ENCODE data around the gene LTBR.
"Not testable (repeated sequence)": the region's sequence is repeated elsewhere in the genome, so short reads cannot be mapped to it uniquely, and the experiment has no call there.

The LTBR gene

DNA sequence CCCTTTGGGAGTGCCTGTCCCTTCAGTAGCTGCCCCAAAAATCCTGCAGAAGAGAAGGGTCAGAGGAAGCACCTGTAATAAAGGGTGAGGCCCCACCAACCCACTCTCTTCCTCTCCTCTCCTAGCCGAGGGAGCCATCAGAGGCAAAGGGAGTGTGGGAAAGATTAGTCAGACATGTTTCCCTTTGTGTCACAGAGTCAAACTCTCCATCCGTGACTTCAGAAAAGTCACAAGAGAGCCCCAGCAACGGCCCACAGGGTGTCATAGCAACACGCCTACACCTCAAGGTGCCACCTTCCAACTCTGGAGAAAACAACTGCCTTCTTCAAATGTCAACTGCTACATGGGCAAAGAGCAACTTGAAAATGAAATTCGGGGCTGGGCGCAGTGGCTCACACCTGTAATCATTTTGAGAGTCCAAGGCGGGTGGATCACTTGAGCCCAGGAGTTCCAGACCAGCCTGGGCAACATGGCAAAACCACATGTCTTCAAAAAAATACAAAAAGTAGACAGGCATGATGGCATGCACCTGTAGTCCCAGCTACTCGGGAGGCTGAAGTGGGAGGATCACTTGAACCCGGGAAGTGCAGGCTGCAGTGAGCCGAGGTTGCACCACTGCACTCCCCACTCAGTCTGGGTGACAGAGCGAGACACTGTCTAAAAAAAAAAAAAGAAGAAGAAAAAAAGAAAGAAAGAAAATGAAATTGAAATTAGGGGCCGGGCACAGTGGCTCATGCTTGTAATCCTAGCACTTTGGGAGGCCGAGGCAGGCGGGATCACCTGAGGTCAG is 43.1 kb downstream of the LTBR start:
- DNase-seq (ENCODE audit: low read depth), result no peak
- TF ChIP-seq, protein P1, sequence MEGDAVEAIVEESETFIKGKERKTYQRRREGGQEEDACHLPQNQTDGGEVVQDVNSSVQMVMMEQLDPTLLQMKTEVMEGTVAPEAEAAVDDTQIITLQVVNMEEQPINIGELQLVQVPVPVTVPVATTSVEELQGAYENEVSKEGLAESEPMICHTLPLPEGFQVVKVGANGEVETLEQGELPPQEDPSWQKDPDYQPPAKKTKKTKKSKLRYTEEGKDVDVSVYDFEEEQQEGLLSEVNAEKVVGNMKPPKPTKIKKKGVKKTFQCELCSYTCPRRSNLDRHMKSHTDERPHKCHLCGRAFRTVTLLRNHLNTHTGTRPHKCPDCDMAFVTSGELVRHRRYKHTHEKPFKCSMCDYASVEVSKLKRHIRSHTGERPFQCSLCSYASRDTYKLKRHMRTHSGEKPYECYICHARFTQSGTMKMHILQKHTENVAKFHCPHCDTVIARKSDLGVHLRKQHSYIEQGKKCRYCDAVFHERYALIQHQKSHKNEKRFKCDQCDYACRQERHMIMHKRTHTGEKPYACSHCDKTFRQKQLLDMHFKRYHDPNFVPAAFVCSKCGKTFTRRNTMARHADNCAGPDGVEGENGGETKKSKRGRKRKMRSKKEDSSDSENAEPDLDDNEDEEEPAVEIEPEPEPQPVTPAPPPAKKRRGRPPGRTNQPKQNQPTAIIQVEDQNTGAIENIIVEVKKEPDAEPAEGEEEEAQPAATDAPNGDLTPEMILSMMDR (conservative IDR thresholded peaks at IDR 0.05; ENCODE audit: low read depth, low read length), result no peak

DNA sequence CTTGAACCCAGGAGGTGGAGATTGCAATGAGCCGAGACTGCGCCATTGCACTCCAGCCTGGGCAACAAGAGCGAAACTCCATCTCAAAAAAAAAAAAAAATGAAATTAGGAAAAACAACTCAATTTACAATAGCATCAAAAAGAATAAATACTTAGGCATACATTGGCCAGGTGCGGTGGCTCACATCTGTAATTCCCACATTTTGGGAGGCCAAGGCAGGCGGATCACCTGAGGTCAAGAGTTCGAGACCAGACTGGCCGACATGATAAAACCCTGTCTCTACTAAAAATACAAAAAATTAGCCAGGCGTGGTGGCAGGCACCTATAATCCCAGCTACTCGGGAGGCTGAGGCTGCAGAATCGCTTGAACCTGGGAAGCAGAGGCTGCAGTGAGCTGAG is 43.8 kb downstream of the LTBR start:
- DNase-seq (ENCODE audit: low read depth); H3K4me3 ChIP-seq (ENCODE audit: low read depth, low read length): not testable (repeated sequence)

More for the DNA sequence above, 43.1 kb downstream of the LTBR start:
- no peak overlapping the region for H3K4me3 ChIP-seq (ENCODE audit: low read depth, low read length)

DNA sequence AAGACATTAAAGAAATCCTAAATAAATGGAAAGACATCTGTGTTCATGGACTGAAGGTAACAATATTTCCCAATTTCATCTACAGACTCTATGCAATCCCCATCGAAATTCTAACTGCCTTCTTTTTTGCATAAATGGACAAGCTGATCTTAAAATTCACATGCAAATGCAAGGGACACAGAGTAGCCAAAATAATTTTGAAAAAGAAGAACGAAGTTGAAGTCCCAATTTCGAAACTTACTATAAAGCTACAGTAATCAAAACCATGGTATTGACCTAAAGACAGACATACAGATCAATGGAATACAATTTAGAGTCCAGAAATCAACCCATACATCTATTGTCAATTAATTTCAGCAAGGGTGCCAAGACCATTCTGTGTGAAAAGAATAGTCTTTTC is 44.4 kb downstream of the LTBR start:
- TF ChIP-seq, protein P1 (conservative IDR thresholded peaks at IDR 0.05; ENCODE audit: low read depth, low read length), result no peak
- H3K4me3 ChIP-seq (ENCODE audit: low read depth, low read length), result no peak overlapping the region
- DNase-seq (ENCODE audit: low read depth), result no peak

DNA sequence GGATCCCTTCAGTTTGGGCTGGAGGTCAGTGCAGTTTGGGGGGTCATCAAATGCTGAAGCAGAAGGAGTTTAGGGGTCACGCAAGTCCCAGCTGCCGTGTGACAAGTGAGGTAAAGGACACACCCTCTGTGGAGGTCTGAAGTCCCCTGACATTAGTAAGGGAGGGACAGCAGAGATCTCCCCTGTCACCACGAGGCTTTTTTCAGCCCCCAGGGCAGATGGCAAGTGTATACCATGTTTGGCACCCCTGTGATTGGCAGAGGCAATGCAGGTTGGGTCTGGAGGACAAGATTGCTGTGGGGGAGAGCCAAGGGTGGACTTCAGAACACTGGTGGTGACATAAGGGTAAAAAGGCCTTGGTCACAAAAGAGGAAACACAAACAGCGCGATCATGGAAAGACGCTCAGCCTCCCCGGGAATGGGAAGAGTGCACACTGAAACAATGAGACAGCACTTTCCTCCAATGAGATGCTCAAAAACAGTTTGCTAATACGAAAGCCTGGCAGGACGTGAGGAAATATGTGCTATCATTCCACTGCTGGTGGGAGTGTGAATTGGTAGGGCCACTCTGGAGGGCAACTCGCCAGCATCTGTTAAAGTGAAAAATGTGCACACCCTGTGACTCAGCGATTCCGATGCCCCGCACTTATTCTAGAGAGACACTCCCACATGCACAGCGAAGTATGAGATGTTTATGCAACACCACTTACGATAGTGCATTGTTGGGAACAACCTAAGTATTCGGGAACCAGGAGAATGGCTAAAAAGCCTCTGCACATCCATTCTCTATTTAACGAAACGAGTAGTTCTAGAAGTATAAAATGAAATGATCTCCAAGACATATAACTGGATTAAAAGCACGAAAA is 46.4 kb downstream of the LTBR start:
- TF ChIP-seq, protein P1 (conservative IDR thresholded peaks at IDR 0.05; ENCODE audit: low read depth, low read length), result no peak
- H3K4me3 ChIP-seq (ENCODE audit: low read depth, low read length), result peak overlapping the region; percentile 35
- DNase-seq (ENCODE audit: low read depth), result peak; percentile 93

DNA sequence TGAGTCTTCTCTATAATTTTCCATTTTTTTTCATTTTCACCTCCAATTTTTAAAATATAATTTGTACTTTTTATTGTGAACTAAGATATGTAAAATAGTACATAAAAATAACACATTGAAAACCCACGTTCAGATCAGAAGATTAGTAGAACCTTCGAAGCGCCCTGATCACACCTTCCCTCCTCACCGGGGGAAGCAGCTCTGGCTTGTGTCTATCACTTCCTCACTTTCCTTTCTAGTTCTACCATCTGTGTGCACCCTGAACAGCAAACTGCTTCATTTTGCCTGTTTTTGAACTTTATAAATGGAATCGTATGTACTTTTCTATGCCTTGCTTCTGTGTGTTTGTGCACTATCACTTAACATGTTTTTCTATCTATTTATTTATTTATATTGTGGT is 49.0 kb downstream of the LTBR start:
- TF ChIP-seq, protein P1 (conservative IDR thresholded peaks at IDR 0.05; ENCODE audit: low read depth, low read length), result no peak
- DNase-seq (ENCODE audit: low read depth), result no peak
- no peak overlapping the region for H3K4me3 ChIP-seq (ENCODE audit: low read depth, low read length)

DNA sequence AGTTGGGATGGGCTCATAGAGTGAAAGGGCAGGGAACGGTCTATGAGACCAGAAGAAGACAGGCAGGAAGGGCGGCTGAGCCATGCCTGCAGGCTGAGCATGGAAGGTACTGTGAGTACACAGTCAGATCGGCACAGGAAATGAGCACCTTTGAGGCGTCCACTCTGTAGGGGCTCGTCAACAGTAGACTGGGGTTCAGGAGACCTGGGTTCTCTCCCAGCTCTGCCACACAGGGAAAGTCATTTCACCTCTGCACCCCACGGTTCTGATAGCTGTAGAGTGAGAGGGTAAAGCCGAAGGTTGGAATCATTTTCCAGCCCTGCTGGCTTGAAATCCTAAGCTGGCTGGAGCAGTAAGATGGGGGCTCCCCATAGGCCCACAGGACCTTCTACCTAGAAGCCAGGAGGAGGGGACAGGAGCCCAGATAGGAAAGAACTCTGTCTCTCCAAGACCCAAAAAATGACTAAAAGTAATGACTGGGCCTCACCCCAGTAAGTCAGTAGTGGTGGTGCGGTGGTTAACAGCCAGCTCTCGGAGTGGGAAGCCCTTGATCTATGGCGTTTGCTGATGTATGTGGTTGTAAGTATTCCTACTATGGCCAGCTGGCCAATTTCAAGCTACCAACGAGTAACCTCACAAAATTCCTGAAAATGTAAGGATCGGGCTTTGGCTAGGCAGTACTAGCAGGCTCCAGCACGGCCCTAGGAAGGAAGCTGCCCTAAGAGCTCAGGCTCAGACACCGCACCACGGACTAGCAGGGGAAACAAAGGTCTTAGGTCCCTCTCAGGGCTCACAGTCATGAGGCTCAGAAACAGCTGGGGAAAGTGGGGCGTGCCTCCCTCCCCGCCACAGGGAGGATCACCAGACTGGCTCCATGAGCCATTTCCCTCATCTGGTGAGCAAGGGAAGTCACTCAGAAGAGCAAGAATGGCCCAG is 50.5 kb downstream of the LTBR start:
- DNase-seq (ENCODE audit: low read depth), result no peak
- TF ChIP-seq, protein P1 (conservative IDR thresholded peaks at IDR 0.05; ENCODE audit: low read depth, low read length), result no peak
- no peak overlapping the region for H3K4me3 ChIP-seq (ENCODE audit: low read depth, low read length)

Measured in choroid plexus epithelial cell (primary cell).